ENCODE measurements around the gene CCDC85B.

The CCDC85B gene

DNA sequence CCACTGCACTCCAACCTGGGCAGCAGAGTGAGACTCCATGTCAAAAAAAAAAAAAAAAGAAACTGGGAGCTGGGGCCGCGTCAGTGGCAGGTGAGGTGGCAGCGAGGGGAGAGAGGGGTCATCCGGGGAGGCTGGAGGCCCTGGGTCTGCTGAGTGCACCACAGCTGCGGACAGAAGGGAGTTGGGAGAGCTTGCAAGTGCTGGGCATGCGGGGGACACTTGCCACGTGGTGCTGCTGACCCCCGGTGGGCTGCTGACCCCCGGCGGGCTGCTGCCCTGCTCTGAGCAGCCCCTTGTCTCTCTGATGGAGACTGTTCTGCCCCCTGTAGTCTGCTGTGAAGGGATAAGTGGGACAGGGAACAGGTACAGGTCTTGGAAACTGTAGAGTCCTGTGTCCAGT, 31.4 kb downstream of the CCDC85B start:
- H3K27ac ChIP-seq (ENCODE audit: low read length), result no peak overlapping the region
- H3K9ac ChIP-seq (ENCODE audit: low read depth, low read length), result no peak overlapping the region

DNA sequence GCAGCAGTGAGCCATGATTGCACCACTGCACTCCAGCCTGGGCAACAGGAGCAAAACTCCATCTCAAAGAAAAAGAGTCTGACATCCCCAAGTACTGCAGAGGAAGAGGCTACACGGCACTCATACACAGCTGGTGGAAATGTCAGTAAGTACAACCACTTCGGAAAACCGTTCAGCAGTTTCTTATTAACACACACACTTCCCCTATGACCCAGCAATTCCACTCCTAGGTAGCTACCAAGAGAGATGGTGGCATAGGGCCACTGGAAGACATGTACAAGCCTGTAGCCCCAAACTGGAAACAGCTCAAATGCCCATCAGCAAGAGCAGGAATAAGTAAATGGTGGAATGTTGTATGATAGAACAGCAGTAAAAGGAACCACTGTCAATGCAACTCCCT, 32.1 kb downstream of the CCDC85B start:
- TF ChIP-seq EZH2 (IDR thresholded peaks at IDR 0.05; ENCODE audit: borderline replicate concordance, low read depth, low read length, severe bottlenecking), result no peak
- TF ChIP-seq, protein P1, sequence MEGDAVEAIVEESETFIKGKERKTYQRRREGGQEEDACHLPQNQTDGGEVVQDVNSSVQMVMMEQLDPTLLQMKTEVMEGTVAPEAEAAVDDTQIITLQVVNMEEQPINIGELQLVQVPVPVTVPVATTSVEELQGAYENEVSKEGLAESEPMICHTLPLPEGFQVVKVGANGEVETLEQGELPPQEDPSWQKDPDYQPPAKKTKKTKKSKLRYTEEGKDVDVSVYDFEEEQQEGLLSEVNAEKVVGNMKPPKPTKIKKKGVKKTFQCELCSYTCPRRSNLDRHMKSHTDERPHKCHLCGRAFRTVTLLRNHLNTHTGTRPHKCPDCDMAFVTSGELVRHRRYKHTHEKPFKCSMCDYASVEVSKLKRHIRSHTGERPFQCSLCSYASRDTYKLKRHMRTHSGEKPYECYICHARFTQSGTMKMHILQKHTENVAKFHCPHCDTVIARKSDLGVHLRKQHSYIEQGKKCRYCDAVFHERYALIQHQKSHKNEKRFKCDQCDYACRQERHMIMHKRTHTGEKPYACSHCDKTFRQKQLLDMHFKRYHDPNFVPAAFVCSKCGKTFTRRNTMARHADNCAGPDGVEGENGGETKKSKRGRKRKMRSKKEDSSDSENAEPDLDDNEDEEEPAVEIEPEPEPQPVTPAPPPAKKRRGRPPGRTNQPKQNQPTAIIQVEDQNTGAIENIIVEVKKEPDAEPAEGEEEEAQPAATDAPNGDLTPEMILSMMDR (IDR thresholded peaks at IDR 0.05; ENCODE audit: borderline replicate concordance, extremely low read depth, low read length, poor library complexity, severe bottlenecking), result no peak
- Histone ChIP-seq H3K79me2 (ENCODE audit: insufficient read depth, low read length) (peaks cover 26% of the 10 kb centered on the region), H3K4me1 (ENCODE audit: insufficient read depth, low read length) (peaks cover 30% of the 10 kb centered on the region), H3K36me3 (ENCODE audit: insufficient read depth, low read length) (peaks cover 37% of the 10 kb centered on the region), H3K9ac (ENCODE audit: low read depth, low read length) (no peak overlapping the region), H3K4me3 (ENCODE audit: low read depth in 1 of 2, low read length in 2 of 2) (no peak overlapping the region), H3K27ac (ENCODE audit: low read length) (no peak overlapping the region), H3K27me3 (ENCODE audit: insufficient read depth, low read length, poor library complexity) (no peaks in the 10 kb centered on the region), H2AFZ (ENCODE audit: low read depth, low read length) (no peak overlapping the region), H4K20me1 (ENCODE audit: insufficient read depth, low read length) (peaks cover 6% of the 10 kb centered on the region; the same call in 1 of the 2 replicates), H3K9me3 (ENCODE audit: insufficient read depth, low read length, severe bottlenecking) (no peaks in the 10 kb centered on the region), H3K4me2 (ENCODE audit: insufficient read depth, low read length) (no peak overlapping the region)
- no peak for DNase-seq
- ATAC-seq (ENCODE audit: insufficient read depth, low read depth), result no peak

More for the DNA sequence above, 31.4 kb downstream of the CCDC85B start:
- Histone ChIP-seq H3K9me3 (ENCODE audit: insufficient read depth, low read length, severe bottlenecking) (no peaks in the 10 kb centered on the region), H3K4me1 (ENCODE audit: insufficient read depth, low read length) (peaks cover 30% of the 10 kb centered on the region), H3K36me3 (ENCODE audit: insufficient read depth, low read length) (peaks cover 44% of the 10 kb centered on the region), H3K4me2 (ENCODE audit: insufficient read depth, low read length) (no peak overlapping the region), H3K79me2 (ENCODE audit: insufficient read depth, low read length) (peaks cover 33% of the 10 kb centered on the region), H3K27me3 (ENCODE audit: insufficient read depth, low read length, poor library complexity) (no peaks in the 10 kb centered on the region), H2AFZ (ENCODE audit: low read depth, low read length) (no peak overlapping the region), H3K4me3 (ENCODE audit: low read depth in 1 of 2, low read length in 2 of 2) (no peak overlapping the region), H4K20me1 (ENCODE audit: insufficient read depth, low read length) (peaks cover 13% of the 10 kb centered on the region; the same call in 1 of the 2 replicates)
- DNase-seq, result no peak
- ATAC-seq (ENCODE audit: insufficient read depth, low read depth), result no peak
- TF ChIP-seq, protein P1 (IDR thresholded peaks at IDR 0.05; ENCODE audit: borderline replicate concordance, extremely low read depth, low read length, poor library complexity, severe bottlenecking), result no peak
- no peak for TF ChIP-seq EZH2 (IDR thresholded peaks at IDR 0.05; ENCODE audit: borderline replicate concordance, low read depth, low read length, severe bottlenecking)

DNA sequence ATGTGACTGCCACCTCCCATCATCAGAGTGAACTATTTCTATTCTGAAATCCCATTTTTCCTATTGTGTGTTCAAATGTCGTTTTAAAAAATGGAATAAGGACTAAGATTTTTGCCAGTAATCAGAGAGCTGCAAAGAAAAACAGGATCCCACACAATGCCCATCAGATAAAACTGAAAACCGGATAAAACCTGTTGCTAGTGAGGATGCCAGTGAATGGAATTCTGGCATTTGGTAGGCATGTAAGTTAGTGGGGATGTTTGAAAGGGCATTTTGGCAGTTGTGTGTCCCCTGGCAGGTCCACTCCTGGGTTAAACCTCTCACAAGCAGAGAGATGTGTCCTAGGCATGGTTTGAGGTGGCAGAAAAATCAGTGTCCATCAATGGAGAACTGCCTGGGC, 34.9 kb downstream of the CCDC85B start:
- no peak overlapping the region for H3K9ac ChIP-seq (ENCODE audit: low read depth, low read length)
- peaks cover 5% of the 10 kb centered on the region for H3K79me2 ChIP-seq (ENCODE audit: insufficient read depth, low read length)
- DNase-seq (no peak), ATAC-seq (ENCODE audit: insufficient read depth, low read depth) (no peak)
- peaks cover 33% of the 10 kb centered on the region for H3K4me1 ChIP-seq (ENCODE audit: insufficient read depth, low read length)
- no peaks in the 10 kb centered on the region; the same call in 1 of the 2 replicates for H4K20me1 ChIP-seq (ENCODE audit: insufficient read depth, low read length)
- H3K9me3 ChIP-seq (ENCODE audit: insufficient read depth, low read length, severe bottlenecking), result no peaks in the 10 kb centered on the region
- H3K4me3 ChIP-seq (ENCODE audit: low read depth in 1 of 2, low read length in 2 of 2), result no peak overlapping the region
- no peaks in the 10 kb centered on the region for H3K27me3 ChIP-seq (ENCODE audit: insufficient read depth, low read length, poor library complexity)
- no peak overlapping the region for H3K4me2 ChIP-seq (ENCODE audit: insufficient read depth, low read length)
- no peak overlapping the region for H2AFZ ChIP-seq (ENCODE audit: low read depth, low read length)
- H3K27ac ChIP-seq (ENCODE audit: low read length), result no peak overlapping the region
- TF ChIP-seq, protein P1 (IDR thresholded peaks at IDR 0.05; ENCODE audit: borderline replicate concordance, extremely low read depth, low read length, poor library complexity, severe bottlenecking), result no peak
- TF ChIP-seq EZH2 (IDR thresholded peaks at IDR 0.05; ENCODE audit: borderline replicate concordance, low read depth, low read length, severe bottlenecking), result no peak
- H3K36me3 ChIP-seq (ENCODE audit: insufficient read depth, low read length), result peaks cover 28% of the 10 kb centered on the region
